Activated naive CD4-positive, alpha-beta T cell treated with anti-CD3 and anti-CD28 coated beads for 36 hours (primary cell): Measurements from ENCODE around the gene OAS3. TPM values are rescaled to one million over a fixed set of nuclear protein-coding genes. Genes with fewer than 3 reads are reported as not detected.
"Not testable (repeated sequence)": the region's sequence is repeated elsewhere in the genome, so short reads cannot be mapped to it uniquely, and the experiment has no call there.

ENCODE experiments used
- CTCF ChIA-PET: fragments of 350-600 bp; sonication (Branson Sonifier 250); formaldehyde crosslinking; loops from one replicate; lab custom pipeline; 2021; ENCODE audit warnings: antibody characterized with exemption; lab: Charles Lee
- DNase-seq: peaks from one replicate; pipeline ENCODE4 v3.0.0-alpha.2; 2020
- H3K27ac Mint-ChIP-seq: one replicate; pipeline ENCODE4 v1.8.0; 2021; ENCODE audit warnings: mild to moderate bottlenecking, mixed read lengths
- H3K27me3 Mint-ChIP-seq: one replicate; pipeline ENCODE4 v1.8.0; 2021; ENCODE audit warnings: low read depth, mixed read lengths
- H3K36me3 Mint-ChIP-seq: one replicate; pipeline ENCODE4 v1.8.0; 2021; ENCODE audit warnings: low read depth, mixed read lengths
- H3K4me1 Mint-ChIP-seq: one replicate; pipeline ENCODE4 v1.8.0; 2021; ENCODE audit warnings: low read depth, mixed read lengths
- H3K4me3 Mint-ChIP-seq: one replicate; pipeline ENCODE4 v1.8.0; 2021; ENCODE audit warnings: mild to moderate bottlenecking, moderate library complexity, mixed read lengths
- H3K9me3 Mint-ChIP-seq: one replicate; pipeline ENCODE4 v1.8.0; 2021; ENCODE audit warnings: mixed read lengths
- intact Hi-C: fragments of 100-400 bp; cut with micrococcal nuclease; formaldehyde crosslinking; loops from one replicate; pipeline ENCODE4 v1.15.1; 2023
- total RNA-seq, 2 experiments: library from RNA; stranded (reverse); gene quantifications; one replicate each; pipeline ENCODE4 v1.2.3, GENCODE V29; 2021

The OAS3 gene
- total RNA-seq, 2 experiments from 2014 or later: 26.1 to 28.0 TPM

DNA sequence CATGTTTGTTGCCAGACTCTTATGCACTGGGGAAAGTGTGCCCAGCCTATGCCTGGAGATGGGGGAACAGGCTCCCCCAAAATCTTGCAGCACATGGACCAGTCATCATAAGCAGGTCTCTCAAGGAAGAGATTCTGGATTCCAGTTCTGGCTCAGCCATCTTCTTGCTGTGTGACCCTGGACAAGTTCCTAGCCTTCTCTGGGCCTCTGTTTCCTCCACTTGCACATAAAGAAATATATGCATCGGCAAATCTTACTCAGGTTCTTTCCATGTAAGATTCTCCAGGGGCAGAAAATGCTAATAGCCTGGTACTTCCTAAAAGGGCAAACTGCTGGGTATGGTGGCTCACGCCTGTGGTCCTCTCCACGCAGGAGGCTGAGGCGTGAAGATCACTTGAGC lies 7.2 kb downstream of the OAS3 start:
- CTCF ChIA-PET: no interaction called here

DNA sequence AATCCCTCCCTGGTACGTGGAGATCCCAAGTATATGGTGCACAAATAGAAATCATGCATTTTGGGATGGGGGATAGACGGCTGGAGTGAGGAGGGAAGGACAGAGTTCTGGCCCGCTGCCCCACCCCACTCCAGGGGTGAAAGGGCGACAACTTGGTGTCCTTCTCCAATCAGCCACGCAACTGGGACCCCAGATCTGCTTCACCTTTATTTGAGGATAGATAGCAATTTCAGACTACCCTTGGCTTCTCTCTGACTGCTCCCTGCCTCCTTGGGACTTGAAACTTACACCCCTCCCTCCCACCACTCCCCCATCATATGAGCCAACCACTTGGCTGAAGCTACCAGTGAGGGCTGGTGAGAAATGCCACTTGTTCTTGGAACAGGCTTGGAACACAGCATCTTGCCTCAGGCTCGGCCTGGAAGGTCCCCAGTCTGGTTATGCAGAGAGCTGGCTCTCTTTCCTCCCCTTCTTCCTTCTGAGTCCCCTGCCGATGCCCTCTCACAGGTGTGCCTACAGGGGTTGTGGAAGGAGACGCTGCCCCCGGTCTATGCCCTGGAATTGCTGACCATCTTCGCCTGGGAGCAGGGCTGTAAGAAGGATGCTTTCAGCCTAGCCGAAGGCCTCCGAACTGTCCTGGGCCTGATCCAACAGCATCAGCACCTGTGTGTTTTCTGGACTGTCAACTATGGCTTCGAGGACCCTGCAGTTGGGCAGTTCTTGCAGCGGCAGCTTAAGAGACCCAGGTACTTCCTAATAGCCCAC lies 8.1 kb downstream of the OAS3 start:
- Mint-ChIP-seq H3K27ac (no peak overlapping the region), H3K4me1 (no peaks in the 10 kb centered on the region), H3K36me3 (peaks cover 26% of the 10 kb centered on the region), H3K4me3 (no peak overlapping the region), H3K27me3 (no peaks in the 10 kb centered on the region), H3K9me3 (no peaks in the 10 kb centered on the region)
- CTCF ChIA-PET: no interaction called here
- intact Hi-C loops: no loop called here
- no peak for DNase-seq

More for the DNA sequence above, 7.2 kb downstream of the OAS3 start:
- Mint-ChIP-seq H3K27ac (no peak overlapping the region), H3K9me3 (no peaks in the 10 kb centered on the region), H3K4me3 (no peak overlapping the region), H3K36me3 (peaks cover 21% of the 10 kb centered on the region), H3K27me3 (no peaks in the 10 kb centered on the region), H3K4me1 (no peaks in the 10 kb centered on the region)
- intact Hi-C loops: no loop called here
- no peak for DNase-seq

DNA sequence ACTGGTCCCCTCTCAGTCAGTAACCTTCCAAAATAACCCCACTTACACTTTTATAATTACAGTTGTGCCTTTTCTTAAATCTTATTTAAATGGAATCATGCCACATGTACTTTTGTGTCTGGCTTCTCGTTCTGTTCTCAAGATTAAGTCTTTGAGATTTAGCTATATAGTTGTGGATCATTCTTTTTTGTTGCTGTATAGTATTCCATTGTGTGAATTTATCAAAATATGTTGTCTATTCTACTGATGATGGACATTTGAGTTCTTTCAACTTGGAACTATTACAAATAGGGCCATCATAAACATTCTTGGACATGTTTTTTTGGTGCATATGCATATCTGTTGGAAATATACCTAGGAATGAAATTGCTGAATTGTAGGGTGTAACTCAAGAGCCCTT lies 9.0 kb downstream of the OAS3 start:
- H3K9me3 Mint-ChIP-seq: no peaks in the 10 kb centered on the region
- H3K36me3 Mint-ChIP-seq: peaks cover 31% of the 10 kb centered on the region
- no peaks in the 10 kb centered on the region for H3K27me3 Mint-ChIP-seq
- H3K27ac Mint-ChIP-seq: no peak overlapping the region
- no peak for DNase-seq
- H3K4me3 Mint-ChIP-seq: no peak overlapping the region
- CTCF ChIA-PET: no interaction called here
- H3K4me1 Mint-ChIP-seq: no peaks in the 10 kb centered on the region
- intact Hi-C loops: no loop called here

DNA sequence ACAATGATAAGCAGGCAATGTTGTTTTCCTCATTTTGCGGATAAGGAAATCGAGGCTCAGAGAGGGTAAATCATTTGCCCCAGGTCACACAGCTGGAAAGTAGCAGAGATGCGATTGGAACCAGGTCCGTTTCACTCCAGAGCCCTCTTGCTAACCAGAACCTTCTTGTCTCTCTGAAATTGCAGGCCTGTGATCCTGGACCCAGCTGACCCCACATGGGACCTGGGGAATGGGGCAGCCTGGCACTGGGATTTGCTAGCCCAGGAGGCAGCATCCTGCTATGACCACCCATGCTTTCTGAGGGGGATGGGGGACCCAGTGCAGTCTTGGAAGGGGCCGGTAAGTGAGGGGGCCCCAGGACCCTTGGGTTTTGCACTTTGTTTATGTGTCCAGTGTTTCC lies 9.5 kb downstream of the OAS3 start:
- H3K4me3 Mint-ChIP-seq: no peak overlapping the region
- peaks cover 35% of the 10 kb centered on the region for H3K36me3 Mint-ChIP-seq
- no peaks in the 10 kb centered on the region for H3K4me1 Mint-ChIP-seq
- CTCF ChIA-PET: no interaction called here
- no peak for DNase-seq
- H3K9me3 Mint-ChIP-seq: peaks cover 3% of the 10 kb centered on the region
- no peaks in the 10 kb centered on the region for H3K27me3 Mint-ChIP-seq
- H3K27ac Mint-ChIP-seq: no peak overlapping the region
- intact Hi-C loops: no loop called here

DNA sequence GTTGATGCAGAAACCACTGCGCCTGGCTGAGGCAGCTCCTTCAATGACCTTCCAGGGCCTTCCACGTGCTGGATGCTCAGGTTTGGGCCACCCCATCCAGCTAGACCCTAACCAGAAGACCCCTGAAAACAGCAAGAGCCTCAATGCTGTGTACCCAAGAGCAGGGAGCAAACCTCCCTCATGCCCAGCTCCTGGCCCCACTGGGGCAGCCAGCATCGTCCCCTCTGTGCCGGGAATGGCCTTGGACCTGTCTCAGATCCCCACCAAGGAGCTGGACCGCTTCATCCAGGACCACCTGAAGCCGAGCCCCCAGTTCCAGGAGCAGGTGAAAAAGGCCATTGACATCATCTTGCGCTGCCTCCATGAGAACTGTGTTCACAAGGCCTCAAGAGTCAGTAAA lies 10.5 kb downstream of the OAS3 start:
- H3K27ac Mint-ChIP-seq: no peak overlapping the region
- DNase-seq: no peak
- intact Hi-C loops: no loop called here
- CTCF ChIA-PET: interaction anchor here (0.6 to 1.5 kb wide), 2 partner anchors 44 to 52 kb away, joined by 3 to 4 read pairs; no protein-coding TSS in a partner anchor
- peaks cover 7% of the 10 kb centered on the region for H3K9me3 Mint-ChIP-seq
- H3K36me3 Mint-ChIP-seq: peaks cover 39% of the 10 kb centered on the region
- no peaks in the 10 kb centered on the region for H3K27me3 Mint-ChIP-seq
- no peak overlapping the region for H3K4me3 Mint-ChIP-seq
- no peaks in the 10 kb centered on the region for H3K4me1 Mint-ChIP-seq

DNA sequence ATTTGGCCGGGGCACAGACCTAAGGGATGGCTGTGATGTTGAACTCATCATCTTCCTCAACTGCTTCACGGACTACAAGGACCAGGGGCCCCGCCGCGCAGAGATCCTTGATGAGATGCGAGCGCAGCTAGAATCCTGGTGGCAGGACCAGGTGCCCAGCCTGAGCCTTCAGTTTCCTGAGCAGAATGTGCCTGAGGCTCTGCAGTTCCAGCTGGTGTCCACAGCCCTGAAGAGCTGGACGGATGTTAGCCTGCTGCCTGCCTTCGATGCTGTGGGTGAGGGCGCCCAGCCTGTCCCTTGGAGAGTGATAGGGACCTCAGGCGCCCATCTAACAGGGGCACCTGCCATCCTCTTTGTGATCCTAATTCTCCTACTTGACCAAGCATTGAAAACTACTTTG lies 12.4 kb downstream of the OAS3 start:
- intact Hi-C loops: no loop called here
- Mint-ChIP-seq H3K36me3 (peaks cover 50% of the 10 kb centered on the region), H3K9me3 (peaks cover 7% of the 10 kb centered on the region), H3K27ac (no peak overlapping the region), H3K4me3 (no peak overlapping the region), H3K27me3 (no peaks in the 10 kb centered on the region), H3K4me1 (peaks cover 2% of the 10 kb centered on the region)
- DNase-seq: no peak
- CTCF ChIA-PET: interaction anchor here (1.2 kb wide), 1 partner anchor 10 kb away, joined by 3 read pairs; no protein-coding TSS in a partner anchor

DNA sequence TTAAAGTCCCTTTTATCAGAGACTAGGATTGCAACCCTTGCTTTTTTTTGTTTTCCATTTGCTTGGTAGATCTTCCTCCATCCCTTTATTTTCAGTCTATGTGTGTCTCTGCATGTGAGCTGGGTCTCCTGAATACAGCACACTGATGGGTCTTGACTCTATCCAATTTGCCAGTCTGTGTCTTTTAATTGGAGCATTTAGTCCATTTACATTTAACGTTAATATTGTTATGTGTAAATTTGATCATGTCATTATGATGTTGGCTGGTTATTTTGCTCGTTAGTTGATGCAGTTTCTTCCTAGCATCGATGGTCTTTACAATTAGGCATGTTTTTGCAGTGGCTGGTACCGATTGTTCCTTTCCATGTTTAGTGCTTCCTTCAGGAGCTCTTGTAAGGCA lies 18.9 kb downstream of the OAS3 start:
- intact Hi-C loops, H3K4me3 Mint-ChIP-seq, H3K27me3 Mint-ChIP-seq, DNase-seq, H3K4me1 Mint-ChIP-seq, H3K27ac Mint-ChIP-seq: not testable (repeated sequence)
- H3K36me3 Mint-ChIP-seq: peaks cover 75% of the 10 kb centered on the region
- CTCF ChIA-PET: interaction anchor here (0.6 kb wide), 1 partner anchor 33 kb away, joined by 3 read pairs; no protein-coding TSS in a partner anchor
- H3K9me3 Mint-ChIP-seq: peaks cover 18% of the 10 kb centered on the region

DNA sequence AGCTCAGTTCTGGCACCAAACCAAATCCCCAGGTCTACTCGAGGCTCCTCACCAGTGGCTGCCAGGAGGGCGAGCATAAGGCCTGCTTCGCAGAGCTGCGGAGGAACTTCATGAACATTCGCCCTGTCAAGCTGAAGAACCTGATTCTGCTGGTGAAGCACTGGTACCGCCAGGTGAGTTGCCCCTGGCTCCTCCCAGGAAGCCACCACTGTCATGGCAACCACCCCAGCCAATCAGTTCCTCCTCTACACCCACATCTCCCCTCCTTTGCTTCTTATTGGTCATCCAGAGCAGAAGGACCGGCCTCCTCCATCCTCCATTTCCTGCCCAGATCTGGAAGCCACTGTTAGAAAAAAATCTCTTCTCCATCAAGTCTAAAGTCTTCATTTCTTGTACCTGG lies 22.8 kb downstream of the OAS3 start:
- intact Hi-C loops: no loop called here
- Mint-ChIP-seq H3K4me1 (peaks cover 6% of the 10 kb centered on the region), H3K4me3 (no peak overlapping the region), H3K36me3 (peaks cover 52% of the 10 kb centered on the region), H3K9me3 (peaks cover 11% of the 10 kb centered on the region), H3K27me3 (no peaks in the 10 kb centered on the region), H3K27ac (no peak overlapping the region)
- CTCF ChIA-PET: interaction anchor here (0.8 kb wide), 1 partner anchor 32 kb away, joined by 4 read pairs; no protein-coding TSS in a partner anchor
- no peak for DNase-seq

DNA sequence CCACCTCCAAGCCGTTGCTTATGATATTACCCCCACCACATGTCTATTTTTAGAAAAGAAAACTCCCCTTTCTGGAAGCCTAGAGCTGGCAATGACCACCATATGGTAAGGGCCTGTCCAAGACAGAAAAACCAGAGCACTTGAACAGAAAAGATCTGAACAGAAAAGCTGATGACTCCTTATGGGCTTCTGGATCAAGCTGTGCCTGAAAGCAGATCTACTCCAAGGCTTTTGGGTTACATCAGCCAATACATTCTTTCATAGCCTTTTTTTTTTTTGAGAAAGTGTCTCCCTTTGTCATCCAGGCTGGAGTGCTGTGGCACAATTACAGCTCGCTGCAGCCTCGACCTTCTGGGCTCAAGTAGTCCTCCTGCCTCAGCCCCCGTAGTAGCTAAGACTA lies 23.3 kb downstream of the OAS3 start:
- Mint-ChIP-seq H3K4me1 (peaks cover 1% of the 10 kb centered on the region), H3K27ac (no peak overlapping the region), H3K9me3 (peaks cover 11% of the 10 kb centered on the region), H3K36me3 (peaks cover 48% of the 10 kb centered on the region), H3K4me3 (no peak overlapping the region), H3K27me3 (no peaks in the 10 kb centered on the region)
- no peak for DNase-seq
- intact Hi-C loops: no loop called here
- CTCF ChIA-PET: no interaction called here

DNA sequence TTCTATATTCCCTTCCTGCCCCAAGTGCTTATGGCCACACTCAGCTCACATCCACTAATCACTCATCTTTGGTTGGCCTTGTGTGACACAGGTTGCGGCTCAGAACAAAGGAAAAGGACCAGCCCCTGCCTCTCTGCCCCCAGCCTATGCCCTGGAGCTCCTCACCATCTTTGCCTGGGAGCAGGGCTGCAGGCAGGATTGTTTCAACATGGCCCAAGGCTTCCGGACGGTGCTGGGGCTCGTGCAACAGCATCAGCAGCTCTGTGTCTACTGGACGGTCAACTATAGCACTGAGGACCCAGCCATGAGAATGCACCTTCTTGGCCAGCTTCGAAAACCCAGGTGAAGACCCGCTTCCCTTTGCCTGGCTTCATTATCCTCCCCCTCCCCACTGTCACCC lies 24.3 kb downstream of the OAS3 start:
- DNase-seq: no peak
- intact Hi-C loops: no loop called here
- Mint-ChIP-seq H3K27me3 (no peaks in the 10 kb centered on the region), H3K27ac (no peak overlapping the region), H3K4me1 (no peaks in the 10 kb centered on the region), H3K9me3 (peaks cover 10% of the 10 kb centered on the region), H3K4me3 (no peak overlapping the region), H3K36me3 (peaks cover 37% of the 10 kb centered on the region)
- CTCF ChIA-PET: interaction anchor here (0.6 to 1.3 kb wide), 3 partner anchors 31 to 520 kb away, joined by 3 to 4 read pairs (median 3); no protein-coding TSS in a partner anchor

DNA sequence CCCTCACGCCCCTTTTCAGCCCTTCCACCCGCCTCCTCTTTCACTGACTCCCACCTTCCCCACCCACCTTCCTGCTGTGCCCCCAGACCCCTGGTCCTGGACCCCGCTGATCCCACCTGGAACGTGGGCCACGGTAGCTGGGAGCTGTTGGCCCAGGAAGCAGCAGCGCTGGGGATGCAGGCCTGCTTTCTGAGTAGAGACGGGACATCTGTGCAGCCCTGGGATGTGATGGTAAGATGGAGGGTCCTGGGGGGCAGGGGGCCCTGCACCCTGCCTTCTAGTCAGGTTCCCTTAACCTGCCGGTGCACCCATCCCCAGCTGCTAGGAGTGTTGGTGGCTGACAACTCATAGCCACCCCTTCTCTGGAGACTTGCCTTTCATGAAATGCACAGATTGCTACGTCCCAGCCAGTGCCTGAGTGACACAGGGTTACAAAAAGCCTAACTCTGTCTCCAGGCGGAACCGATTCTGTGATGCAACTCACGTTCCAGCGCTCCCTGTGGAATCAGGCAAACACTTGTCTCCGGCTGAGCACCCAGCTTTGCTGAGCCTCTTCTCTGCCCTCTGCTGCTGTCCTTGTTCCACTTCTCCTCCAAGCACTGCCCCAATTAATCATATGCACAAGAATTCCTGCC lies 25.1 kb downstream of the OAS3 start:
- intact Hi-C loops: no loop called here
- Mint-ChIP-seq H3K4me3 (no peak overlapping the region), H3K9me3 (peaks cover 5% of the 10 kb centered on the region), H3K4me1 (no peaks in the 10 kb centered on the region), H3K27ac (no peak overlapping the region), H3K36me3 (peaks cover 34% of the 10 kb centered on the region), H3K27me3 (no peaks in the 10 kb centered on the region)
- CTCF ChIA-PET: interaction anchor here (1.1 to 1.4 kb wide), 3 partner anchors 30 to 63 kb away, joined by 3 to 4 read pairs (median 4); no protein-coding TSS in a partner anchor
- no peak for DNase-seq

DNA sequence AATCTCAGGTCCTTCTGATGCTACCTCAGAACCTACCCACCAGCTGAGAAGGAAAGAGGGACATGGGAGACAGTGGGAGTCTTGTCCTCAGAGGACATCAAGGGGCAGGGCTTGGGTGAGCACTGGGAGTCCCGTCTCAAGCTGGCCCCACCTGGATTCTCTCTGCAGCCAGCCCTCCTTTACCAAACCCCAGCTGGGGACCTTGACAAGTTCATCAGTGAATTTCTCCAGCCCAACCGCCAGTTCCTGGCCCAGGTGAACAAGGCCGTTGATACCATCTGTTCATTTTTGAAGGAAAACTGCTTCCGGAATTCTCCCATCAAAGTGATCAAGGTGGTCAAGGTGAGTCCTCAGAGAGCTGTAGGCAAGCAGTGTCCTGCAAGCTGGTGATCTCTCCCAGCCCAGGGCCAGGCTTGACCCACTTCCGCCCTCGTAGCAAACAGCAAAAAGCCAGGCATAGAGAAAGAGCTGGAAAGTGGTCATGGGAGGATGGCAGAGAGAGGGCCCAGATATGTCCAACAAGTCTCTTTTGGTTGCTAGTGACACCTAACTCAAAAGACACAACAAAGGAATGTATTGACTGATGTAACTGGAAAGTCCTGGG lies 25.9 kb downstream of the OAS3 start:
- intact Hi-C loops: no loop called here
- CTCF ChIA-PET: interaction anchor here (1.2 to 1.4 kb wide), 2 partner anchors 63 to 84 kb away, joined by 3 to 4 read pairs; no protein-coding TSS in a partner anchor
- Mint-ChIP-seq H3K9me3 (peaks cover 5% of the 10 kb centered on the region), H3K27me3 (no peaks in the 10 kb centered on the region), H3K36me3 (peaks cover 33% of the 10 kb centered on the region), H3K27ac (no peak overlapping the region), H3K4me1 (no peaks in the 10 kb centered on the region), H3K4me3 (no peak overlapping the region)
- DNase-seq: no peak
